Activated CD8-positive, alpha-beta memory T cell treated with anti-CD3 and anti-CD28 coated beads, Interleukin-2, amount 50 U/mL, for 1 hour (primary cell): Measurements from ENCODE around the gene COX6B1.
"Not testable (repeated sequence)": the region's sequence is repeated elsewhere in the genome, so short reads cannot be mapped to it uniquely, and the experiment has no call there.

Source experiments
- DNase-seq: peaks from one replicate; pipeline ENCODE4 v3.0.0-alpha.2; 2020; ENCODE audit errors: extremely low read depth

The COX6B1 gene

DNA sequence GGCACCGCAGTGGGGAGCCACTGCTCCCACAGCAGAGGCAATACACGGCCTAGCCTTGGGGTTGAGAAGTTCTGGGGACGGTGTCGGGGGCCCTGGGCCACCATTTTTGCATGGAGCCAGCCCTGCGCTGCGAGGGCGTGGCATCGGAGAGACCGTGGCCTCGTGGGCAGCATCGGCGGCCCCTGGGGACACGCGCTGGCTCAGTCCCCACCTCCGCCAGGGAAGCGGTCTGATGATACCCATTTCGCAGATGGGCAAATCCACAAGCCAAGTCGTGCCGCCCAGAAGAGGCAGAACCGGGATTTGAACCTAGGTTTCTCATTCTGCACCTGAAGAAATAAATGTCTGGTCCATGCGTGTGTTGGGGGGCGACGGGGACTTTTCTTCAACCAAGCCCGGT is 17.0 kb downstream of the COX6B1 start:
- DNase-seq: no peak

DNA sequence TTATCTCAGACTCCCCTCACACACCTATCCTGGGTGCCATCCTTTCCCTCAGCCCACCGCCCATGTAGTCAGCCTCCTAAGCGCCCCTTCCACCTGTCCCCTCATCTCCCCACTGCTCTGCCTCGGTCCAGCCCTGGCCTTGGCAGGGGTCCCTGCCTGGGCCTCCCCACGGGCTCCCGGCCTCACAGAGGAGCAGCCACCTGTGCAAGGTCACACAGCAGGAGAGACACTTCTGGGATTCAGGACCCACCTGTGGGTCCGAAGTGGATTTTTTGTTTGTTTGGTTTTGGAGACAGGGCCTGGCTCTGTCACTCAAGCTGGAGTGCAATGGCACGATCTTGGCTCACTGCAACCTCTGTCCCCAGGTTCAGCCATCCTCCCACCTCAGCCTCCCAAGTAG is 17.5 kb downstream of the COX6B1 start:
- DNase-seq: no peak

DNA sequence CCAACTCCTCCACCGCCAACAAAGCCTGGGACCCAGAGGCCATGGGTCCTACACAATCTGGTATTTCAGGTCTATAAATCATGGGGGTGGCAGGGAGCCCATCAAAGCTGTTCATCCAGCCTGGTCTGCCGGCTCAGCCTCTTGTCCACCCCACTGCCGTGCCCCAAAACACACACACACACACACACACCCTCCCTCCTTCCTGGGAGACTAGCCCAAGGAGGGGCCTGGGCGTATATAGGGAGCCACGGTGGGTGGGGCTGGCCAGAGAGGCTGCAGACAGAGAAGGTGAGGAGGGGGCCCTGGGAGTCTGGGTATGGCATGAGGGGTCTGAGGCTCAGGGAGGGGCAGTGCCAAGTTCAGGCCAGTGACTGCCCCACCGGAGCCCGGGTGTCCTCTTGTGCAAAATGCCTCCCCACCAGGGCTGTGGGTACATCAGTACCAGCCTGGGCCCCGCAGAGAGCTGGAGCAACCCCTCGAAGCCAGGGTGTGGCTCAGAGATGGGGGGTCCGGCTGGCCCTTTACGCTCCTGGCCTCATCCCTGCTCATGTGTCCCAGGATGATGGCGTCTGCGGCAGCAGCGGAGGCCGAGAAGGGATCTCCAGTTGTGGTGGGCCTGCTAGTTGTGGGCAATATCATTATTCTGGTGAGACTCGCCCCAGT is 18.3 kb downstream of the COX6B1 start, which contains the start of gene UPK1A:
UPK1A (plus strand) TSS at position 267 of the 663 bp plus-strand sequence; CDS start at position 563, 296 bp downstream.
- no peak for DNase-seq

DNA sequence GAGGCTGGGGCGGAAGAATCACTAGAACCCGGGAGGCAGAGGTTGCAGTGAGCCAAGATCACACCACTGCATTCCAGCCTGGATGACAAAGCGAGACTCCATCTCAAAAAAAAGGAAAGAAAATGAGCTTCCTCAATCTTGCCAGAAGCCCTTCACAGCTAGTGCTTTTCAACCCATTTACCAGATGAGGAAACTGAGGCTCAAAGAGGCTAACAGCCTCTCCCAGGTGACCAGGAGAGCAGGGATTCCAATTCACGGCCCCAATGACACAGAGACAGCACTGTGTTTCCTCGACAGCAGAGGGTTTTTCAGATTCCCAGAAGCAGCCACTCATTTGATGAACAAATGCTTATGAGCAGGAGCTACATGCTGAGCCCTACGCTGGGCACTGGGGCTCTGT is 21.4 kb downstream of the COX6B1 start:
- DNase-seq: no peak

DNA sequence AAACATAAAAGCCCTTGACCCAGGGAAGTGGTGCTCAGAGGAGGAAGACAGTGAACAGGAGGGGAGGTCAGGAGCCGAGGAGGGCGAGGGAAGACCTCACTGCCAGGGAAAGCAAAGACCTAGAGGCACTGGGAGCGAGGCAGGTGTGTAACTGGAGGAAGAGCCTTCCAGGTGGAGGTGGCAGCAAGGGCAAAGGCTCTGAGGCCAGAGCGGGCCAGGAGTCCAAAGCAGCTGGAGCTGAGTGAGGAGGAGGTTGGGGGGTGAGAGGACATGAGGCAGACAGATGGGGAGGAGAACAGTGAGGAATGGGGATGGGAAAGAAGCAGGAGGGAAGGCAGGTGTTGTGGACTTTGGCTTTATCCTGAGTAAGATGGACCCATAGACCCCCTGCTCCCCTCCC is 21.9 kb downstream of the COX6B1 start:
- DNase-seq: no peak

- no peak for DNase-seq
These were observed 22.6 kb downstream of the COX6B1 start for GRCh38 chr19:35670686-35671085.

- no peak for DNase-seq
These were observed 23.7 kb downstream of the COX6B1 start for GRCh38 chr19:35671818-35672217.

GRCh38 chr19:35673121-35673804 is 25.1 kb downstream of the COX6B1 start:
- DNase-seq: no peak

DNA sequence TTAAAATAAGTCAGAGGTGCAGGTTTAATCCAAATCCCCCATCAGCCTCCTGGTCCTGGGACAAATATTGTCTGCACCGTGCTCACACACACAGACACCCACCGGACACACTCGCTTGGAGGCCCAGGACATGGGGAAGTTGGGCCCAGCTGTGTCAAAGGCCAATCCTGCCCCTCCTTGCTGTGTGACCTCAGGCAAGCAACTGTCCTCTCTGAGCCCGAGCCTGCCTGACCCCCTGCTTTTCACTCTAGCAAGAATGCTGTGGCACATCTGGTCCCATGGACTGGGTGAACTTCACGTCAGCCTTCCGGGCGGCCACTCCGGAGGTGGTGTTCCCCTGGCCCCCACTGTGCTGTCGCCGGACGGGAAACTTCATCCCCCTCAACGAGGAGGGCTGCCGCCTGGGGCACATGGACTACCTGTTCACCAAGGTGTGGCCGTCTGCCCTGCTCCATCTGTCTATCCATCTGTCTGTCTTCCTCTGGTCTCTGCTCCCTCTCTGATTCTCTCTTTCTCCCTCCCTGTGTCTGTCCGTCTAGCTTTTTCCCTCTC is 27.5 kb downstream of the COX6B1 start:
- no peak for DNase-seq

GRCh38 chr19:35689836-35690235 is 41.7 kb downstream of the COX6B1 start:
- DNase-seq: no peak

GRCh38 chr19:35691106-35691505 is 43.0 kb downstream of the COX6B1 start:
- DNase-seq: not testable (repeated sequence)

GRCh38 chr19:35692010-35692409 is 43.9 kb downstream of the COX6B1 start:
- no peak for DNase-seq

DNA sequence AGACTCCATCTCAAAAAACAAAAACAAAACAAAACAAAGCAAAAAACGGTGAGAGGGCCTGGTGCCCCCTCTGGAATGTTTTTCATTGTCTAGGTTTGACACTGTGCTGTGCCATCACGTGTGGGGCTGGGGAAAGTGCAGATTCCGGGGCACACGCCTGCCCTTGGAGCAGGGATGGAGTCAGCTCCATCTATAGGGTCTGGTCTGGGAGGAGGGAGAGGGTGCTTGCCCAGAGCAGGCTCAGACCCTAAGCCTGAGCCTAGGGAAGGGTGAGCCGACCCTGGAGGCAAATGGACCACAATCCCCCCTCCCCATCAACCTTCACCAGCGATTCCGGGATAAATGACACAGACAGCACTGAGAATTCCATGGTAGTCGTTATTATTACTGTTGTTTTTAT is 45.3 kb downstream of the COX6B1 start:
- no peak for DNase-seq

DNA sequence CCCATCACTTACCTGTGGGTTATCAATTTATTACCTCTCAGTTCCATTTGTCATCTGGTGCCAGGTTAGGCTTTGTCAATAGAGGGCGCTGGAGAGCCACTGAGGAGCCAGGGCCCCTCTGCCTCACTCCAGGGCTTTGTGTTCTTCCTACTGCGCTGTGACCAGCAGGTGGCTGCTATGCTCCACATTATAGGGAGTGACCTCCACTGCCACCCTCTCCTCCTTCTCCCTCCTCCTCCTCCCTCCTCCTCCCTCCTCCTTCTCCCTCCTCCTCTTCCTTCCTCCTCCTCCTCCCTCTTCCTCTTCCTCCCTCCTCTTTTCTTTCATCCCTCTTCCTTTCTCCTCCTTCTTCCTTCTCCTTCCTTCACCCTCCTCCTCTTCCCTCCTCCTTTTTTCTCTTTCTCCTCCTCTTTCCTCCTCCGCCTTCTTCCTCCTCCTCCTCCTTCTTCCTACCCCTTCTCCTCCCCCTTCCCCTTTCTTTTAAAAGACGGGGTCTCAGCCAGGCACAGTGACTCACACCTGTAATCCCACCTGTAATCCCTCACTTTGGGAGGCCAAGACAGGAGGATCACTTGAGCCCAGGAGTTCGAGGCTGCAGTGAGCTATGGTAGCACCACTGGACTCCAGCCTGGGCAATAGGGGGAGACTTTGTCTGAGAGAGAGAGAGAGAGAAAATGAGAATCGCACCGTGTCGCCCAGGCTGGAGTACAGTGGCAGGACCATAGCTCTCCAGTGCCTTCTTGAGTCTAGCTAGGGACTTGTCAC is 45.9 kb downstream of the COX6B1 start:
- DNase-seq: peak; percentile 78

DNA sequence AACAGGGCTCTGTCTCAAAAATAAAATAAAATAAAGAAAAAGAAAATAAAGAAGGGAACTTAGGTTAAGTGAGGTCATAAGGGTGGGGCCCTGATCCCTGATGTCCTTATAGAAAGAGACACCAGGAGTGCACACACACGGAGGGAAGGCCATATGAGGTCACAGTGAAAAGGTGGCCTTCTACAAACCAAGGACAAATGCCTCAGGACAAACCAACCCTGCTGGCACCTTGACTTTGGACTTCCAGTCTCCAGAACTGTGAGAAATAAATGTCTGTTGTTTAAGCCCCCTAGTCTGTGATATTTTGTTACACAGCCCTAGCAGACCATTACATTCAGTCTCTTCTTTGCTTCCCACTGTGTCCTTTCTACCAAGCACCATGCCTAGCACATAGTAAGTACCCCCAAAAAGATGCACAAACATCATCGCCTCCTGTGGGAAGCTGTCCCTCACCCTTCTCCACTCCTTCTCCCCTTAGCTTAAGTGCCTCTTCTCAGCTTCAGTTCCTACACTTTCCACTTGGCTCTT is 47.8 kb downstream of the COX6B1 start:
- DNase-seq: no peak

- no peak for DNase-seq
These were observed 48.7 kb downstream of the COX6B1 start for GRCh38 chr19:35696835-35697234.

- DNase-seq: peak; percentile 84
These were observed 54.3 kb downstream of the COX6B1 start for GRCh38 chr19:35702223-35703012.

- DNase-seq: no peak
These were observed 55.2 kb downstream of the COX6B1 start for GRCh38 chr19:35703343-35703742.

GRCh38 chr19:35704218-35704617 is 56.1 kb downstream of the COX6B1 start, which contains the start of gene ZBTB32:
ZBTB32 (plus strand) TSS chr19:35704558; CDS start chr19:35714627, 10,069 bp downstream.
- no peak for DNase-seq
